Left lobe of liver (tissue), 2 donors: Measurements from ENCODE around the gene MAST1. TPM values are rescaled to one million over a fixed set of nuclear protein-coding genes. Genes with fewer than 3 reads are reported as not detected.
"Not testable (repeated sequence)": the region's sequence is repeated elsewhere in the genome, so short reads cannot be mapped to it uniquely, and the experiment has no call there.

ENCODE experiments used
- ATAC-seq: fragments of 200-7000 bp; cut with Tn5 transposase; one replicate; pipeline ENCODE4 v1.9.1; 2020; ENCODE audit warnings: mild to moderate bottlenecking, moderate library complexity
- DNase-seq: peaks from one replicate; pipeline ENCODE4 v3.0.0-alpha.2; 2020; ENCODE audit warnings: low spot score
- total RNA-seq: library from RNA; stranded (reverse); gene quantifications from one replicate; pipeline ENCODE4 v1.2.1, GENCODE V29; 2021
- donor health status: DM: no; HTN: no; CAD: no; lungs with moderate emphysema.
- donor health status: DM: no; HTN: yes; CAD: no.

The MAST1 gene
- total RNA-seq, 1 donor from 2014 or later = 0.86 TPM

- ATAC-seq (no peak), DNase-seq (no peak)
Measured at GRCh38 chr19:12838886-12839756, 806 bp downstream of the MAST1 start.

DNA sequence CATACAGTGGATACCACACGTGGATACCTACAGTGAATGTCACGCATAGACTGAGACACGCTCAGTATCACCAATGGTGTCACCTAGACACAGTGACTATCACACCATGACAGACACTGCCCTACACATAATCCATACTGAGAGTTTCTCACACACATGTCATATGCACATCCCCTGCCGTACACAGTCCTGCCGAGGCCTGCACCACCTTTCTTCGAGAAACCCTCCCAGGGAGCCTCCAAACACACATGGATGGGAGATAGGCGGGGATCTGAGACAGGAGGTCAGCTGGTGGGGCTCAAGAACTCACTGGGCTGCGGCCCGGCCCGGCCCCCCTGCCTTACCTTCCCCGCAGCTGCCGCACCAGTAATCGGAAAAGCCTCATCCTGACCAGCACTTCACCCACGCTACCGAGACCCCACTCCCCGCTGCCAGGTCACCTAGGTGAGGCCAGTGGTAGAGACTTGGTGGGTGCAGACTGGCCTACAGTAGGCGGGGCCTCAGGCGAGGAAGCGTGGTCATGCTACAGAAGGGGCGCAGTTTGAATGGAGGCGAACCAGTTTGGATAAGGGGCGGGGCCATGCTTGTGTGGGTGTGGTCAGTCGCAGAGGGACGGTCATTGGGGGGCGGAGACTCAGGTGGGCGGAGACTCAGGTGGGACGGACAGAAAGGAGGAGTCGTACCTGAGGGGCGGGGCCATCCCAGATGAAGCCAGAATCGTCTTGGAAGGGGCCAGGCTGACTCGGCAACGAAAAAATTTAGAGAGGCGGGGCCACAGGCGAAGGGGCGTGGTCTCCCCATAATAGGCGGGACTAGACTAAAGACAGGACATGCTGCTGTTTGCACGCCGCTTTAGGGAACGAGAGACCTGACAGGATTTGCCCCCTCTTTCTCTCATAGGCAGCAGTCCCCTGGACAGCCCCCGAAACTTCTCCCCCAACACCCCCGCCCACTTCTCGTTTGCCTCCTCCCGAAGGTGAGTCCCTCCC is 2.1 kb downstream of the MAST1 start:
- ATAC-seq = peak; percentile 37

DNA sequence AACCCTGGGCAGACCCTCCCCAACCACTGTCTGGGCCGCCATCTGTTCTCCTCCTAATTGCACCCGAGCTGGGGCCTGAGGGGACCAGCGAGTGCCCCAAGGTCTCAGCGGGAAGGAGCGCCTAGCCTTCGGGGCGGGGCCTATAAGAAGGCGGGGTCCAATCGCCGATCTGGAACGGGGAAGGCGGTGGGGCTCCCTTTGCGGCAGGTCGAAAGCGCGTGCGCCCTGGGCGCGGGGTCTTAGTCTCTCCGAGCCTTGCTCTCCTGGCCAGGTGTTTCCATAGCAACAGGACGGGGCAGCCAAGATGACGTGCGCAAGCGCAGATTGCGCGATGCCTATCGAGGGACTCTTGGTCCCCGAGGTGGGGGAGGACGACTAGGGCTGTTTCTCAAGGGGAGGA is 2.8 kb downstream of the MAST1 start:
- ATAC-seq = no peak

More for the DNA sequence above, 2.1 kb downstream of the MAST1 start:
- no peak for DNase-seq

GRCh38 chr19:12842511-12842910 is 4.2 kb downstream of the MAST1 start:
- no peak for DNase-seq
- ATAC-seq = no peak

More for the DNA sequence above, 2.8 kb downstream of the MAST1 start:
- DNase-seq = no peak

DNA sequence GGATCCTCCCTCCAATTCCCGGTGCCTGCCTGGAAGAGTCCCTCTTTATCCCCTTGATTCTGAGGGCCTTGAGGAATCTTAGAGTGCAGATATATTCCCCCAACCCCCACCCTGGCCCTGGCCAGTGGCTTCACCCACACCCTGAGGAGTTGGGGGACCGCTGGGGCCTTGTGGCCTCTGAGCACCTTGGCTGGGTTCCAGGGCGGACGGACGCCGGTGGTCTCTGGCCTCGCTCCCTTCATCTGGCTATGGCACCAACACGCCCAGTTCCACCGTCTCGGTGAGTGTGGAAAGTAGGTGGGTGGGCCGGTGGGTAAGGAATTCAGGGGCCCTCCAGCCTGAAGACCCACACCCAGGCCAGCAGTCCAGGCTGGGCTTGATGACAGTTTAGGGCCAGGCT is 5.0 kb downstream of the MAST1 start:
- no peak for DNase-seq
- ATAC-seq = no peak

DNA sequence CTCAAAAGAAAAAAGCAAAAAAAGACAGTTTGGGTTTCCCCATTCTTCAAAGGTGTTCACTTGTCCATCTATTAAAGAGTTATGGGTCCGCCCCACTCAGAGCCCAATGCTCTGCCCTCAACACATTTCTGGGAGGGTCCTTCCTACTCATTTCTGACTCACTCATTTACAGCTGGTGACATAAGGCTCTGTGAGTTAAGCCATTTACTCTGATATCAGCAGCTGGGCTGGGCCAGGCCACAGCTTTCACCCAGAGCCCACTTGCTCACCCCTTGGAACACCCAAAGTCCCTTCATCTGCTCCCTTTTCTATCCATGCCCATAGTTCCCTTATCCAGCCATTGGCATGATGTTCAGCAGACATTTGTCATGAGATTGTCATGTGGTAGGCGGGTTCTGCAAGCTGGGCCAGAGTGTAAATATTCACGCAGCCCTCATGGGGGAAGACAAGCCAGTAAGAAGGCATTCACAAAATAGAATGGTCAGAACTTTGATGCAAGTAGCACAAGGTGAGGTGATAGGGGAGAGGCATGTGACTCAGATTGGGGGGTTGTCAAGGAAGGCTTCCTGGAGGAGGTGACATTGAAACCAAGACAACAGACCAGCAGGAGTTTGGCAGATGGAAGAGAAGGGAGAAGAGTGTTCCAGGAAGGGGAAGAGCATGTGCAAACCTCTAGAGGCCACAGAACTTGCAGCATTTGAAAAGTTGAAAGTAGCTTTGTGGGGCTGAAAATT is 5.9 kb downstream of the MAST1 start:
- ATAC-seq (no peak), DNase-seq (no peak)

DNA sequence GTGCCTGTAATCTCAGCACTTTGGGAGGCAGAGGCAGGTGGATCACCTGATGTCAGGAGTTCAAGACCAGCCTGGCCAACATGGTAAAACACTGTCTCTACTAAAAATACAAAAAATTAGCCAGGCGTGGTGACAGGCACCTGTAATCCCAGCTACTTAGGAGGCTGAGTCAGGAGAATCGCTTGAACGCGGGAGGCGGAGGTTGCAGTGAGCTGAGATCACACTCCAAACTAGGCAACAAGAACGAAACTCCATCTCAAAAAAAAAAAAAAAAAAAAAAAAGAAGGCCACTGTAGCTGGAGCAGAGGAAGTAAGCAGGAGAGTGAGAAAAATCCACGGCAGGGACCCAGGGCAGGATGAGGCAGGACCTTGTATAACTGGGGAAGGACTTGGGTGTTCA is 8.3 kb downstream of the MAST1 start:
- not testable (repeated sequence) for ATAC-seq, DNase-seq

DNA sequence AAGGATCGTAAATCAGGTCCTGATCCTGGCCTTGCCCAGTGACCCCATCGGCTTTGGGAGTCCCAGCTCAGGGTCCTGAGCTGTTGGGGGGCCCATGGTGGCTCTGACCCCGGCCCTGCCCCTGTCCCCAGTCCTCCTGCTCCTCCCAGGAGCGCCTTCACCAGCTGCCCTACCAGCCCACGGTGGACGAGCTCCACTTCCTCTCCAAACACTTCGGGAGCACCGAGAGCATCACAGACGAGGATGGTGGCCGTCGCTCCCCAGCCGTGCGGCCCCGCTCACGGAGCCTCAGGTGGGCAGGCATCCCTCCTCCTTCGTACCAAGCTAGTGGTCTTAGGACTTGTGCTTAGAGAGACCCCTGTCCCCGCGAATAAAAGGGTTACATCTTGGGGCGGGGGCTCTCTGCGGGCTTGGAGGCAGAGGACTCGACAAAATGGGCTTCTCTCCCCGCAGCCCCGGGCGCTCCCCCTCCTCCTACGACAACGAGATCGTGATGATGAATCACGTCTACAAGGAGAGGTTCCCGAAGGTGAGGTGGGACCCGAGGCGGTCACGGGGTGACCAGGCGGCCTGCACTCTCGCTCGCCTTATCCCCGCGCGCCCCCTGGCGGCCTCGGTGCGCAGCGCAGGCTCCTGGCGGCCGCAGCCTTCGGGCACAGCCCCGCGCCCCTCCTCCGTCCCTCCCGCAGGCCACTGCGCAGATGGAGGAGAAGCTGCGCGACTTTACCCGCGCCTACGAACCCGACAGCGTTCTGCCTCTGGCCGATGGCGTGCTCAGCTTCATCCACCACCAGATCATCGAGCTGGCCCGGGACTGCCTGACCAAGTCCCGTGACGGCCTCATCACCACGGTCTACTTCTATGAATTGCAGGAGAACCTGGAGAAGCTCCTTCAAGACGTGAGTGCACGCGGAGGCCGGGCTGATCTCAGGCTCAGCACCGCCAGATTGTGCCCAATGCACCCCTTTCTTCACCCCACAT is 9.1 kb downstream of the MAST1 start:
- peak; percentile 100 for ATAC-seq

DNA sequence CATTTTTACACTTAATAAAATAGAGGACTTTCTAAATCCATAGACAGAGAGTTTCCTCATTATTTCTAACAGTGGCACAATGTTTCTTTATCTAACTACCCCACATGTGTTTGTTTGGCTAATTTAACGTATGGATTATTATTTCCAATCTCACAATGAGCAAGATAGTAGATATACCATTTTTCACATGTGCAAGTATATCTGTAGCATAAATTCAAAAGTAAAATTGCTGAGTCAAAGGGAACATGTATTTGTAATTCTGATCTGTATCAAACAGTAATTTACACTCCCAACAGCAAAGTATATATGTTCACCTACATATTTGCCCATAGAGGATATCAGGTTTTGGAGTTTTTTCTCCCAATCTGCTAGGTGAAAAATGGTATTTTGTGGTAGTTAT is 18.3 kb downstream of the MAST1 start:
- ATAC-seq (no peak), DNase-seq (no peak)

More for the DNA sequence above, 9.1 kb downstream of the MAST1 start:
- peak; percentile 80 for DNase-seq

DNA sequence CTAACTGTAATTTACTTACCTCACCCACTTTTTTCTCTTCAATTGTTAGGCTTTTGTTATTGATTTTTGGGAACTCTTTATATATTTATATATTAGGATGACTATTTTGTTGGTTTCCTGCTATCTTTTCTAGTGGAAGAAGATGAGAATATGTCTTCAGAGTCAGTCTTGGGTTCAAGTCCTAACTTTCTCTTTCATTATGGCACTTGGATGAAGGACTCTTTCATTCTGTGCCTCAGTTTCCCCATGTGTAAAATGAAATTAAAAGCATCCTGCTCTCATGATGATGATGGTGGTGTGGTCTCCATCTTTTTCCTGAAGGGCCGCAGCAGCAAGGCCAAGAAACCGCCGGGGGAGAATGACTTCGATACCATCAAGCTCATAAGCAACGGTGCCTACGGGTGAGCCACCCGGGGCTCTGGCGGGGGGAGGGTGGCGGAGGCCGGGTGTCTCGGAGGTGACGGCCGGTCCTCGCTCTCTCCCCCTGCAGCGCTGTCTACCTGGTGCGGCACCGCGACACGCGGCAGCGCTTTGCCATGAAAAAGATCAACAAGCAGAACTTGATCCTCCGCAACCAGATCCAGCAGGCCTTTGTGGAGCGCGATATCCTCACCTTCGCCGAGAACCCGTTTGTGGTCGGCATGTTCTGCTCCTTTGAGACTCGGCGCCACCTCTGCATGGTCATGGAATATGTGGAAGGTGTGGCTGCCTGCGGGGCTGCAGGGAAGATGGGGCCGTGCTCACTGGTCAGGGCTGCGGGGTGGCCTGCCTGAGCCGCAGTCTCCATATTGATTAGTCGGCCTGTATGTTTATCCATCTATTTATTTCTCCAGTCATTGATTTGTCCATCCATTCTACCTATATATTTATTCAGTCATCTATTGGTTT is 20.0 kb downstream of the MAST1 start:
- DNase-seq (no peak), ATAC-seq (no peak)

GRCh38 chr19:12859546-12859945 is 21.2 kb downstream of the MAST1 start:
- ATAC-seq (no peak), DNase-seq (no peak)

- ATAC-seq (no peak), DNase-seq (no peak)
Measured at GRCh38 chr19:12864143-12864542, 25.8 kb downstream of the MAST1 start.

DNA sequence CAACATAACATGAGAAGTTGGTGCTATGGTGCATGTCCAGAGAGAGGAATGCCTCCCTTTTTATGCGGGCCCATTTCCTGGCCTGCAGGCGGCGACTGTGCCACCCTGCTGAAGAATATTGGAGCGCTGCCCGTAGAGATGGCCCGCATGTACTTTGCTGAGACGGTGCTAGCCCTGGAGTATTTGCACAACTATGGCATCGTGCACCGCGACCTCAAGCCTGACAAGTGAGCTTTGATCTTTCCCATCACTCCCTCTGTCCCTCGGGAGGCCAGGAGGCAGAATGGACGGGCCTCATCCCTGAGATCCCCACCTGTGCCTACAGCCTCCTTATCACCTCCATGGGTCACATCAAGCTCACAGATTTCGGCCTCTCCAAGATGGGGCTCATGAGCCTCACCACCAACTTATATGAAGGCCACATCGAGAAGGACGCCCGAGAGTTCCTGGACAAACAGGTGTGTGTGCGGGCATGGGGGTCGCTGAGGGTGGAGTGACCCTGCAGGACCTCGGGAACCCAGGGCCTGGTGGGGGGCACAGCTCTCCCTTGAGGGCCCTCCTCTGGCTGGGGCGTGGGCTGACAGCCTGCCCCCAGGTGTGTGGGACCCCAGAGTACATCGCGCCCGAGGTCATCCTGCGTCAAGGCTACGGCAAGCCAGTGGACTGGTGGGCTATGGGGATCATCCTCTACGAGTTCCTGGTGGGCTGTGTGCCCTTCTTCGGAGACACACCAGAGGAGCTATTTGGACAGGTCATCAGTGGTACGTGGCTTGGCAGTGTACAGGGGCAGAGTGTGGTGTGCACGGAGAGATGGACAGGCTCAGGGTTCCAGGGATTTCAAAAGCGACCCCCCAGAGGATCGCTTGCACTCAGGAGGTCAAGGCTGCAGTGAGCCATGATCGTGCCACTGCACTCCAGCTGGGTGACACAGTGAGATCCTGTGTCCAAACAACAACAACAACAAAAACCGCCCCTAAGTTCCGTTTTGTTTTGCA is 26.7 kb downstream of the MAST1 start:
- DNase-seq = peak; percentile 82
- ATAC-seq = peak; percentile 93

GRCh38 chr19:12865746-12866415 is 27.6 kb downstream of the MAST1 start:
- ATAC-seq (no peak), DNase-seq (no peak)

GRCh38 chr19:12866416-12867119 is 28.3 kb downstream of the MAST1 start:
- DNase-seq (no peak), ATAC-seq (no peak)
